OCI-LY1 (cell line): Measurements from ENCODE around the gene PIGQ.

ENCODE experiments used
- H2AFZ ChIP-seq: fragments of 200-600 bp; sonication (generic), shearing (Covaris generic); 2 replicates; pipeline ENCODE4 v1.6.0; 2014; ENCODE audit warnings: antibody characterized with exemption, mild to moderate bottlenecking, low read length
- H3F3A ChIP-seq: fragments of 200-600 bp; sonication (generic), shearing (Covaris generic); 2 replicates; pipeline ENCODE4 v1.6.0; 2014; ENCODE audit warnings: mild to moderate bottlenecking, antibody characterized with exemption, low read length, moderate library complexity; ENCODE audit not compliant: insufficient read depth
- H3K27ac ChIP-seq: fragments of 200-600 bp; sonication (generic); 2 replicates; pipeline ENCODE4 v1.5.1; 2014; ENCODE audit warnings: low read length, mixed run types, mild to moderate bottlenecking, low read depth; ENCODE audit not compliant: poor library complexity, severe bottlenecking
- H3K27me3 ChIP-seq: fragments of 200-600 bp; sonication (generic); 2 replicates; pipeline ENCODE4 v1.6.0; 2014; ENCODE audit warnings: antibody characterized with exemption, mild to moderate bottlenecking, low read length, moderate library complexity; ENCODE audit not compliant: insufficient read depth
- H3K36me3 ChIP-seq: fragments of 200-600 bp; sonication (generic); 2 replicates; pipeline ENCODE4 v1.6.1; 2014; ENCODE audit warnings: mild to moderate bottlenecking, antibody characterized with exemption, low read length, moderate library complexity, mixed read lengths; ENCODE audit not compliant: insufficient read depth
- H3K4me1 ChIP-seq: fragments of 200-600 bp; sonication (generic); 2 replicates; pipeline ENCODE4 v1.5.1; 2014; ENCODE audit warnings: mild to moderate bottlenecking, low read length, moderate library complexity; ENCODE audit not compliant: insufficient read depth, severe bottlenecking
- H3K4me2 ChIP-seq: fragments of 200-600 bp; sonication (generic), shearing (Covaris generic); 2 replicates; pipeline ENCODE4 v1.6.1; 2014; ENCODE audit warnings: low read length
- H3K4me3 ChIP-seq: fragments of 200-600 bp; sonication (generic); 2 replicates; pipeline ENCODE4 v1.5.1; 2014; ENCODE audit warnings: low read length, low read depth, mild to moderate bottlenecking, mixed read lengths; ENCODE audit not compliant: poor library complexity, severe bottlenecking
- H3K79me2 ChIP-seq: fragments of 200-600 bp; shearing (Covaris generic); 2 replicates; pipeline ENCODE4 v1.6.1; 2016; ENCODE audit warnings: mixed run types, low read length, mixed read lengths; ENCODE audit not compliant: insufficient read depth
- H3K9ac ChIP-seq: fragments of 200-600 bp; sonication (generic), shearing (Covaris generic); 2 replicates; pipeline ENCODE4 v1.6.1; 2014; ENCODE audit warnings: mild to moderate bottlenecking, low read length, mixed read lengths
- H3K9me2 ChIP-seq: fragments of 200-600 bp; sonication (generic), shearing (Covaris generic); 2 replicates; pipeline ENCODE4 v1.6.1; 2014; ENCODE audit warnings: low read depth, mild to moderate bottlenecking, low read length, mixed read lengths
- H3K9me3 ChIP-seq: fragments of 200-600 bp; shearing (Covaris generic); 2 replicates; pipeline ENCODE4 v1.6.1; 2014; ENCODE audit warnings: low read length, mixed read lengths
- H4K20me1 ChIP-seq: fragments of 200-600 bp; sonication (generic), shearing (Covaris generic); 2 replicates; pipeline ENCODE4 v1.6.0; 2016; ENCODE audit warnings: mild to moderate bottlenecking, low read length; ENCODE audit not compliant: insufficient read depth
- EZH2 ChIP-seq: fragments of 200-600 bp; sonication (generic), shearing (Covaris generic); IDR thresholded peaks from 2 replicates; pipeline ENCODE4 v1.8.0; 2017; ENCODE audit warnings: borderline replicate concordance, mixed run types, mild to moderate bottlenecking, antibody characterized with exemption, low read length, moderate library complexity, mixed read lengths
- TF ChIP-seq, protein P1 (sequence below): fragments of 200-600 bp; sonication (generic), shearing (Covaris generic); IDR thresholded peaks from 2 replicates; pipeline ENCODE4 v1.5.1; 2017; ENCODE audit warnings: mild to moderate bottlenecking, antibody characterized with exemption, low read length, moderate library complexity, mixed read lengths

The PIGQ gene

DNA sequence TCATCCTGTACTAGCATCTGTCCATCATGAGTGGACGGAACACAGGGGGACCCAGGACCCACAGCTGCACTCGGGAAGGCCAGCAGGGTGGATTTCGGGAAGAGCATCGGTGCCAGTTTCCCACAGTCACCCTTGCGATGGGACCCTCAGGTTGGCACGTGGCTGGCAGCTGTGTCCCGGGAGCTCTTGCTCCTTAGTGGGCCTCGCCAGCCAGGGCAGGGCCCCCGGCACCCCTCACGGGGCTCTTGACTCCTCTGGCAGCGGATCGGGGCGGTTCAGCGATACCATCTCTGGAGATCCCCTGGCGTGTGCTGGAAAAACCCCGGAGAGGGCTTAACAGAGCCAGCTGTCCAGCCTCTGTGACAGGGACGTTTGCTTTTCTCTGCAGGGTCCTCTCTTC lies 33.0 kb upstream of the PIGQ start:
- H3K9me3 ChIP-seq = no peaks in the 10 kb centered on the region
- TF ChIP-seq, protein P1, sequence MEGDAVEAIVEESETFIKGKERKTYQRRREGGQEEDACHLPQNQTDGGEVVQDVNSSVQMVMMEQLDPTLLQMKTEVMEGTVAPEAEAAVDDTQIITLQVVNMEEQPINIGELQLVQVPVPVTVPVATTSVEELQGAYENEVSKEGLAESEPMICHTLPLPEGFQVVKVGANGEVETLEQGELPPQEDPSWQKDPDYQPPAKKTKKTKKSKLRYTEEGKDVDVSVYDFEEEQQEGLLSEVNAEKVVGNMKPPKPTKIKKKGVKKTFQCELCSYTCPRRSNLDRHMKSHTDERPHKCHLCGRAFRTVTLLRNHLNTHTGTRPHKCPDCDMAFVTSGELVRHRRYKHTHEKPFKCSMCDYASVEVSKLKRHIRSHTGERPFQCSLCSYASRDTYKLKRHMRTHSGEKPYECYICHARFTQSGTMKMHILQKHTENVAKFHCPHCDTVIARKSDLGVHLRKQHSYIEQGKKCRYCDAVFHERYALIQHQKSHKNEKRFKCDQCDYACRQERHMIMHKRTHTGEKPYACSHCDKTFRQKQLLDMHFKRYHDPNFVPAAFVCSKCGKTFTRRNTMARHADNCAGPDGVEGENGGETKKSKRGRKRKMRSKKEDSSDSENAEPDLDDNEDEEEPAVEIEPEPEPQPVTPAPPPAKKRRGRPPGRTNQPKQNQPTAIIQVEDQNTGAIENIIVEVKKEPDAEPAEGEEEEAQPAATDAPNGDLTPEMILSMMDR = no peak
- H3K4me2 ChIP-seq = no peak overlapping the region
- no peaks in the 10 kb centered on the region for H3K27me3 ChIP-seq
- no peaks in the 10 kb centered on the region for H3K4me1 ChIP-seq
- no peaks in the 10 kb centered on the region for H3K9me2 ChIP-seq
- no peak overlapping the region for H3K9ac ChIP-seq
- H3K79me2 ChIP-seq = no peaks in the 10 kb centered on the region
- H3K27ac ChIP-seq = no peak overlapping the region
- H3K36me3 ChIP-seq = no peaks in the 10 kb centered on the region
- no peaks in the 10 kb centered on the region for H3F3A ChIP-seq
- no peak overlapping the region for H2AFZ ChIP-seq
- no peaks in the 10 kb centered on the region for H4K20me1 ChIP-seq
- H3K4me3 ChIP-seq = no peak overlapping the region

DNA sequence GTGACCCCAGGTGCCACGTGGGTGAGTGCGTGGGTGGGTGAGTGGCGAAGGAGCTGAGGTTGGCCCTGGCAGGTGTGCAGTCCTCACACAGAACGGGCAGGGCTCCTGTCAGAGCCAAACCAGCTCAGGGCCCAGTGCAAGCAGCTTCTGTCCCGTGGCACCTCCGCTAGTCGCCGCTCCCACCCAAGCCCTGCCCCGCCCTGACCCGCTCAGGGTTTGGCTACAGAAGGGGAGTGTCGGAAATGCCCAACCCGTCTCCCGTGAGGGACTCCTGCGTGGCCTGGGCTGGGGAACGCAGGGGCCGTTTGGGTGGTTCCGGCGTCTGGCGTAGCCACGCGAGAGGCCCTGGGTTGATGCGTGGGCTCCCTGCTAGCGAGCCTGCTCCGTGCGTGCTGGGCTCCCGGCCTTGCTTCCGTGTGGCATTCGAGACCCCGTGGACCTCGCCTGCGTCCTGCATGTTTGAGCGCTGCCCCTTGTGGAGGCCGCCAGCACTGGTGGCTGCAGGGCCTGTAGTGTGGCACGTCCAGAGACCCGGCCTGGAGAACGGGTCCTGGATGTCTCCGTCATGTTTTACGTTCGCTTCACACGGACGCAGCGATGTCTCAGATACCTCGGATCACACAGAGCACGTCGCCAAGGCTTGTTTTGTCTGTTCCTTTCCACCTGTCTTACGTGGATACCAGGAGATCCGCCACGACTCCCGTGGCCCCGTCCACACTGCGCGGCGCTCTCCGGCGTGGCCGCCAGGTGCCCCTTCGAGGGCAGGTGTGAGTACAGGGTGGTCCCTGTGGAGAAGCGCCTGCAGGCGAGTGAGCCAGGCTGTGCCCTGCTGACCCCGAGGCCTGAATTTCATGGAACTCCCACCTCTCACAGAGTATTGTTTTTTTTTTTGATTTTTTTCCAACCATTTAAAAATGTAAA lies 32.1 kb upstream of the PIGQ start:
- no peaks in the 10 kb centered on the region for H3K79me2 ChIP-seq
- TF ChIP-seq, protein P1 = 0 out of 2 replicates have a peak, but pooled peaks have one; percentile 8
- no peak for TF ChIP-seq EZH2
- H3K36me3 ChIP-seq = no peaks in the 10 kb centered on the region

DNA sequence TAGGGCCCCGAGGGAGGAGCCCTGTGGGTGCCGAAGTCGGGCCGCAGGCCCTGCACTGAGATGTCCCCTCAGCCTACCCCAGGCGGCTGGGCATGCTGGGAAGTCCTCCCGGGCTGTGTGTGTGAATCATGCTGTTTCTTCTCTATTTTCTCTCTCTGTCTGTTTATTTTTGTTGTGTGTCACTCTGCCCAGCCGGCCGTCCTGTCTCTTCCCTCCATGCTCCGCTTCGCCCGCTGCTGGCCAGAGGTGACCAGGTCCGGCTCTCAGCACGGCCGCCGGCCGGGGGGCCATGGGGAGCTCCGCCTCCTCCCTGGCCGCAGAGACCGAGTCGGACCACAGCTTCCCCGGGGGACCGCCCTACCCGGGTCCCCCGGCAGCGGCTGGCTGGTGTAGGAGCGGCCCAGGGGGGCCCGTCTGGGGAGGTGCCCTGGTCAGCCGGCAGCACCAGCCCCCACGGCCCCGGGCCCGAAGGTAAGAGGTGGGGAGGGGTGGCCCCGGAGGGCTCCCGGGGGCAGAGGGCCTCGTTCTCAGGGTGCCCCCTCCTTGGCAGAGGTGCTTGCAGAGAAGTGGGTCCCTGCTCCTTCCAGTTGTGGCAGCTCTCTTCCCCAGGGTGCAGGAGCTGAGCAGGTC lies 29.8 kb upstream of the PIGQ start:
- Histone ChIP-seq H3K36me3 (no peaks in the 10 kb centered on the region), H3K79me2 (no peaks in the 10 kb centered on the region), H3F3A (no peaks in the 10 kb centered on the region), H3K4me2 (no peak overlapping the region), H3K9ac (no peak overlapping the region), H3K27me3 (no peaks in the 10 kb centered on the region), H2AFZ (no peak overlapping the region), H3K9me2 (no peaks in the 10 kb centered on the region), H3K4me3 (no peak overlapping the region), H3K4me1 (no peaks in the 10 kb centered on the region), H4K20me1 (no peaks in the 10 kb centered on the region), H3K9me3 (no peaks in the 10 kb centered on the region), H3K27ac (no peak overlapping the region)
- TF ChIP-seq, protein P1 = no peak
- no peak for TF ChIP-seq EZH2

More for the DNA sequence above, 32.1 kb upstream of the PIGQ start:
- Histone ChIP-seq H3K9me3 (no peaks in the 10 kb centered on the region), H3K27me3 (no peaks in the 10 kb centered on the region), H3K27ac (no peak overlapping the region), H3K4me3 (no peak overlapping the region), H3K9ac (no peak overlapping the region), H2AFZ (no peak overlapping the region), H4K20me1 (no peaks in the 10 kb centered on the region), H3K4me2 (no peak overlapping the region), H3F3A (no peaks in the 10 kb centered on the region), H3K9me2 (no peaks in the 10 kb centered on the region), H3K4me1 (no peaks in the 10 kb centered on the region)
